HepG2 (cell line): ENCODE data around the gene RPTOR. TPM values are rescaled to one million over a fixed set of nuclear protein-coding genes. Genes with fewer than 3 reads are reported as not detected.
A peak's percentile ranks its signal among the peaks of the same experiment; 100 is the strongest.

Experiments
- BRD4 ChIP-seq: sonication (generic); formaldehyde crosslinking; IDR thresholded peaks from 2 replicates; pipeline ENCODE4 v1.4.0; 2020; ENCODE audit warnings: missing genetic modification reagents
- DNMT3B ChIP-seq: conservative IDR thresholded peaks from 2 replicates; pipeline ENCODE4 v1.6.1; 2016; ENCODE audit warnings: missing biosample characterization, control low read depth
- FOSL2 ChIP-seq: sonication (generic); formaldehyde crosslinking; IDR thresholded peaks from 2 replicates; pipeline ENCODE4 v1.4.0; 2020; ENCODE audit warnings: missing genetic modification reagents
- FOXK1 ChIP-seq: sonication (generic); formaldehyde crosslinking; IDR thresholded peaks from 2 replicates; pipeline ENCODE4 v1.4.0; 2020; ENCODE audit warnings: low read depth, missing genetic modification reagents, borderline replicate concordance
- GATAD1 ChIP-seq: IDR thresholded peaks from 2 replicates; pipeline ENCODE4 v1.6.1; 2016; ENCODE audit warnings: missing genetic modification reagents, missing compliant biosample characterization
- HNF1A ChIP-seq, 2 experiments: sonication (generic) in 1 of 2; formaldehyde crosslinking in 1 of 2; IDR thresholded peaks; 2 replicates each; pipeline versions ENCODE4 v1.4.0 to v1.6.1; 2016 to 2020; ENCODE audit warnings: borderline replicate concordance in 1 of 2, low read depth in 1 of 2, mild to moderate bottlenecking in 1 of 2, missing genetic modification reagents in 1 of 2
- ISL2 ChIP-seq: sonication (generic); formaldehyde crosslinking; IDR thresholded peaks from 2 replicates; pipeline ENCODE4 v1.5.0; 2020; ENCODE audit warnings: missing genetic modification reagents
- KAT7 ChIP-seq: IDR thresholded peaks from 2 replicates; pipeline ENCODE4 v1.6.1; 2018; ENCODE audit warnings: borderline replicate concordance, missing compliant biosample characterization
- MIER2 ChIP-seq: IDR thresholded peaks from 2 replicates; pipeline ENCODE4 v1.6.1; 2016; ENCODE audit warnings: missing biosample characterization, missing genetic modification reagents
- MTERF4 ChIP-seq: sonication (generic); formaldehyde crosslinking; IDR thresholded peaks from 2 replicates; pipeline ENCODE4 v1.8.0; 2023; ENCODE audit warnings: mild to moderate bottlenecking, missing genetic modification reagents
- MXD1 ChIP-seq: sonication (generic); formaldehyde crosslinking; IDR thresholded peaks from 2 replicates; pipeline ENCODE4 v1.4.0; 2020; ENCODE audit warnings: mild to moderate bottlenecking, missing genetic modification reagents
- NFE2L1 ChIP-seq: sonication (generic); formaldehyde crosslinking; IDR thresholded peaks from 2 replicates; pipeline ENCODE4 v1.4.0; 2020; ENCODE audit warnings: missing genetic modification reagents, mild to moderate bottlenecking, borderline replicate concordance
- NR1H2 ChIP-seq: sonication (generic); formaldehyde crosslinking; IDR thresholded peaks from 2 replicates; pipeline ENCODE4 v1.8.1; 2022; ENCODE audit warnings: low read depth, missing genetic modification reagents, borderline replicate concordance
- NR2C2 ChIP-seq: sonication (generic); formaldehyde crosslinking; IDR thresholded peaks from 2 replicates; pipeline ENCODE4 v1.4.0; 2020; ENCODE audit warnings: missing genetic modification reagents, mild to moderate bottlenecking, moderate library complexity, borderline replicate concordance
- PRPF4 ChIP-seq: fragments of 200-400 bp; formaldehyde crosslinking; IDR thresholded peaks from 2 replicates; pipeline ENCODE4 v1.6.1; 2016; ENCODE audit warnings: low read length, low read depth; ENCODE audit not compliant: poor library complexity, severe bottlenecking
- REL ChIP-seq: sonication (generic); formaldehyde crosslinking; conservative IDR thresholded peaks from 2 replicates; pipeline ENCODE4 v1.8.0; 2022; ENCODE audit warnings: mild to moderate bottlenecking, missing genetic modification reagents, moderate library complexity
- SATB2 ChIP-seq: sonication (generic); formaldehyde crosslinking; IDR thresholded peaks from 2 replicates; pipeline ENCODE4 v1.5.0; 2020; ENCODE audit warnings: missing genetic modification reagents
- SOX13 ChIP-seq, 3 experiments: fragments of 450-650 bp in 1 of 3; sonication (generic) in 1 of 3; formaldehyde crosslinking in 1 of 3; IDR thresholded peaks in 2 of 3; conservative IDR thresholded peaks in 1 of 3; 2 replicates each; pipeline versions ENCODE4 v1.5.0 to v1.6.1; 2016 to 2020; ENCODE audit warnings: antibody characterized with exemption in 1 of 3, mild to moderate bottlenecking in 1 of 3, missing compliant biosample characterization in 1 of 3, missing genetic modification reagents in 1 of 3, moderate library complexity in 1 of 3
- YEATS4 ChIP-seq: sonication (generic); formaldehyde crosslinking; IDR thresholded peaks from 2 replicates; pipeline ENCODE4 v1.4.0; 2020; ENCODE audit warnings: missing genetic modification reagents, borderline replicate concordance
- YY1 ChIP-seq: IDR thresholded peaks from 2 replicates; pipeline ENCODE4 v1.6.1; 2011; ENCODE audit warnings: low read length, low read depth, moderate library complexity, mild to moderate bottlenecking; ENCODE audit not compliant: insufficient read depth, insufficient replicate concordance
- ZFP1 ChIP-seq: IDR thresholded peaks from 2 replicates; pipeline ENCODE4 v1.6.1; 2016
- ZNF501 ChIP-seq: sonication (generic); formaldehyde crosslinking; IDR thresholded peaks from 2 replicates; pipeline ENCODE4 v1.5.1; 2020; ENCODE audit warnings: mild to moderate bottlenecking, moderate library complexity, missing genetic modification reagents
- ZNF615 ChIP-seq: sonication (generic); formaldehyde crosslinking; IDR thresholded peaks from 2 replicates; pipeline ENCODE4 v1.5.0; 2020; ENCODE audit warnings: mild to moderate bottlenecking, missing genetic modification reagents, borderline replicate concordance
- ZNF629 ChIP-seq: sonication (generic); formaldehyde crosslinking; conservative IDR thresholded peaks from 2 replicates; pipeline ENCODE4 v1.5.0; 2020; ENCODE audit warnings: missing genetic modification reagents
- ZNF780A ChIP-seq: sonication (generic); formaldehyde crosslinking; IDR thresholded peaks from 2 replicates; pipeline ENCODE4 v1.8.0; 2022; ENCODE audit warnings: mild to moderate bottlenecking, missing genetic modification reagents, moderate library complexity
- ZNF839 ChIP-seq: sonication (generic); formaldehyde crosslinking; IDR thresholded peaks from 2 replicates; pipeline ENCODE4 v1.4.0; 2020; ENCODE audit warnings: missing genetic modification reagents, mild to moderate bottlenecking, borderline replicate concordance
- polyA plus RNA-seq, 8 experiments: library from polyadenylated mRNA; depleted of rRNA in 3 of 8; stranded (reverse) in 7 of 8; unstranded in 1 of 8; fragments of >200 nt; fragmentation: Illumina TruSeq in 4 of 8; extraction: Trizol in 4 of 8; gene quantifications; 2 replicates each; pipeline versions ENCODE4 v1.2.1 to v1.2.3, GENCODE V29; 2011 to 2016; ENCODE audit warnings: low read depth in 4 of 8, missing spikeins in 1 of 8, mixed read lengths in 1 of 8; ENCODE audit not compliant: insufficient read depth in 1 of 8
- total RNA-seq, 5 experiments: library from RNA; depleted of rRNA; stranded (reverse); fragments of >200 nt; fragmentation: Illumina TruSeq; extraction: Trizol; gene quantifications; 2 replicates each; pipeline ENCODE4 v1.2.3, GENCODE V29; 2016; ENCODE audit warnings: low read depth in 1 of 5

The RPTOR gene
- total and polyA plus RNA-seq, 2 of the 13 experiments (the other 11 are each of a cell fraction or from before 2014, with no cell fraction given), result 6.6 to 25.3 TPM

- no peak for TF ChIP-seq MTERF4 (CRISPR knock-in tag)
- TF ChIP-seq FOSL2 (CRISPR knock-in tag), result peak; percentile 63
- TF ChIP-seq FOXK1 (CRISPR knock-in tag), result peak; percentile 35; the same call in 1 of the 2 replicates
- no peak for TF ChIP-seq ZNF780A (CRISPR knock-in tag)
- 0 out of 2 replicates have a peak, but pooled peaks have one; percentile 34 for TF ChIP-seq GATAD1 (CRISPR knock-in tag)
- TF ChIP-seq ZNF501 (CRISPR knock-in tag), result peak; percentile 18; the same call in 1 of the 2 replicates
- TF ChIP-seq YY1, result no peak
- peak; percentile 31; the same call in 1 of the 2 replicates for TF ChIP-seq SOX13 (IDR thresholded peaks at IDR 0.05)
- peak in 1 of 2 experiments; percentile 86; a peak in 2 of 4 replicates for TF ChIP-seq SOX13 (CRISPR knock-in tag; conservative IDR thresholded peaks at IDR 0.05 in 1 of 2, IDR thresholded peaks at IDR 0.05 in 1 of 2)
- TF ChIP-seq BRD4 (CRISPR knock-in tag), result no peak
- no peak for TF ChIP-seq HNF1A (IDR thresholded peaks at IDR 0.05; ENCODE audit: low read depth)
- no peak for TF ChIP-seq HNF1A (CRISPR knock-in tag; IDR thresholded peaks at IDR 0.05; ENCODE audit: borderline replicate concordance)
- TF ChIP-seq KAT7 (CRISPR knock-in tag), result peak; percentile 38; the same call in 1 of the 2 replicates
- TF ChIP-seq ZNF629 (CRISPR knock-in tag), result no peak
- peak; percentile 29; the same call in 1 of the 2 replicates for TF ChIP-seq NR2C2
- no peak for TF ChIP-seq NR1H2 (CRISPR knock-in tag)
- TF ChIP-seq MIER2 (CRISPR knock-in tag), result no peak
- TF ChIP-seq ISL2 (CRISPR knock-in tag), result peak; percentile 33; the same call in 1 of the 2 replicates
- TF ChIP-seq YEATS4 (CRISPR knock-in tag), result no peak
- no peak for TF ChIP-seq ZNF615 (CRISPR knock-in tag)
- no peak for TF ChIP-seq PRPF4
- TF ChIP-seq SATB2 (CRISPR knock-in tag), result no peak
- no peak for TF ChIP-seq MXD1 (CRISPR knock-in tag)
- no peak for TF ChIP-seq REL (CRISPR knock-in tag)
- no peak for TF ChIP-seq ZNF839 (CRISPR knock-in tag)
- TF ChIP-seq DNMT3B (CRISPR knock-in tag), result no peak
- no peak for TF ChIP-seq NFE2L1 (CRISPR knock-in tag)
- no peak for TF ChIP-seq ZFP1 (CRISPR knock-in tag)
These were observed 121.2 kb downstream of the RPTOR start (continued) for GRCh38 chr17:80665792-80666191.
